GM12892 (cell line): ENCODE results near the gene FBH1.

Experiments used
- POLR2AphosphoS5 ChIP-seq: IDR thresholded peaks from 2 replicates; pipeline ENCODE4 v1.6.1; 2011; ENCODE audit warnings: low read depth, low read length, control low read depth
- TAF1 ChIP-seq: IDR thresholded peaks from 2 replicates; pipeline ENCODE4 v1.6.1; 2011; ENCODE audit warnings: low read depth, mild to moderate bottlenecking, control low read depth, low read length, borderline replicate concordance

DNA sequence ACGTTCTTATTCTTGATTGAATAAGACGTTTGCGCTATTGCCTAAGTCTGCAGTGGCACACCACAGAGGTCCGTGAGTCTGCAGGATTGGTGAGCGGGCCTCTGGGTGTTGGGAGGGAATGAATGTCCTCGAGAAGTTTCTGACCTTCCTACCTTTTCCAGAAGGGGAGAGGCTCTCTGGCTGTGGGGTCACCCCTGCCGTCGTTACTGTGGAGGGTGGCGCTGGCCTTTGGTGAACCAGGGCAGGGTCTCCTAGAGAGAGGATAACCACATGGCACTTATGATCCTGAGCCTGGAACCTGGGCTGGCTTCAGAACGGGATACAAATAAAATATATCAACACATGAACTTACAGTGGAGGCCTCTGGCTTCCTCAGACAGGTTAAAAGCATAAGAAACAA lies 73.5 kb downstream of the FBH1 start:
- TF ChIP-seq POLR2AphosphoS5 (no peak), TAF1 (no peak)
